ENCODE data around the gene FOXN4.

Gene FOXN4

GRCh38 chr12:109304485-109304884, 4.6 kb downstream of the FOXN4 start:
- DNase-seq: peak; percentile 60

DNA sequence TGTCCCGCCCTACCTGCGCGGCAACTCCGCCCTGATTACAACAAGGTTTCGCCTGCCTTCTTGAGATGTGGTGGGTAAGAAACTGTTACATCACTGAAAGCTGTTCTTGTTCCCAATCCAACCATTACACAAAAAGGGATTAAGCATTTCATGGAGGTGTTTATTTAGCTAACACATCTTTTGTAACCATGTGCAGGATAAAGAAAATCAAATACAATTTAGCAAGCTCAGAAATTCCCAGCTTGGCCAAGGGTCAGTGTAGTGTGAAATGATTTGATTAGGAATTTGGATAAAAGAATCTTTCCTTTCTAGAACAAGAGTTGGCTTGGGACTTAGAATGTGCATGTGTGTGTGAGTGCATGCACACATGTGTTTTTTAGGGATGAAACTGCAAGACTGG, 6.3 kb downstream of the FOXN4 start:
- no peak for DNase-seq

DNA sequence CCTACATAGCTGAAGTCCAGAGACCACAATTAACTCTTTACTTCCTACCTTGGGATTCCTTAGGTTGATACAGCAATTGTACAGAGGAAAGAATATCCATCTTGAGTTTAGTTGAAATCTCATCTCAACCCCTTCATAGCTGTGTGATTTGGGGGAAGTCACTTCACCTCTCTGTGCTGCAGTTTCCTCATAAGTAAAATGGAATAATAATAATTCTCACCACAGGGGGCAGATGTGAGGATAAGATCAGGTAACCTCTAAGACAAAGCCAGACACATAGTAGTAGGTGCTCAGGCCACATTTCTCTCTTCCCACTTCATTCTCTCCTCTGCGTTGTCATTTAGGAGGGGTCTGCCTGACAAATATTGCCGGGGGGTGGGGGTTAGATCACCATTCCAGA, 6.7 kb downstream of the FOXN4 start:
- peak; percentile 5 for DNase-seq

- DNase-seq: no peak
Measured at GRCh38 chr12:109301643-109302168, 7.4 kb downstream of the FOXN4 start.

DNA sequence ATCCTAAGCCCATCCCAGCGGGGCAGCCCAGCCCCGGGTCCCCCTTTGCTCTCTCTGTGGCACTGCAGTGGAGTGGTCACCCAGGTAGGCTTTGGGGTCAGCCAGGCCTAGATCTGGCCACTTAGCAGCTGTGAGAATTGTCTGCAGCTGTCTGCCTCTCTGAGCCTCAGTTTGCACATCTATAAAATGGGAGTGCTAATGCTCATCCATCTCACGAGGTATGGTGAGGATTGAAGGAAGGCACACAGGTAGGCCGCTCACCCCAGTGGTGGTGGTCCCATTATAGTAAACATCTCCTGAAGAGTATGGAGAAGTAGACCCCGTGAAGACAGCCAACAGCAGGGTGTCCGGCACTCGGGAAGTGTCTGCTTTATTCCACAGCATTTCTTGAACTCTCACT, 9.2 kb downstream of the FOXN4 start:
- no peak for DNase-seq

DNA sequence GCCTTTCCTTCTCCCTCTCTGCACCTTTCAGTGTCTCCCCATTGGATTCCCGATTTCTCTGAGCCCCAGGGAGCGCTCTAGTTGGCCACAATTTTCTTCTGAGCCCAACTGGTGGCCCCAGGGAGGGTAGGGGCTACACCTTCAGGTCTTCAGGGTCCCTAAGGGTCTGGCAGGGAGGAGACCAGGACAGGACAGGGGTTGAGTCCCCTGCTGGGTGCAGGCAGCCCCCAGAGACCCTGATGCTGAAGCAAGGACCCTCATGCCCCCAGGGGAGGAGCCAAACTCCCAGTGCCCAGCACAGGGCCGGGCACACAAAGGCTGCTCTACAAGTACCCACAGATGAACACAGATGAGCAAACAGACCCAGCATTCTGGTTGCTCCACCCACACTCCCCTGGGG, 12.7 kb downstream of the FOXN4 start:
- DNase-seq: no peak

- no peak for DNase-seq
Measured at GRCh38 chr12:109295764-109296425, 13.2 kb downstream of the FOXN4 start.

- no peak for DNase-seq
Measured at GRCh38 chr12:109294286-109294796, 14.7 kb downstream of the FOXN4 start.

DNA sequence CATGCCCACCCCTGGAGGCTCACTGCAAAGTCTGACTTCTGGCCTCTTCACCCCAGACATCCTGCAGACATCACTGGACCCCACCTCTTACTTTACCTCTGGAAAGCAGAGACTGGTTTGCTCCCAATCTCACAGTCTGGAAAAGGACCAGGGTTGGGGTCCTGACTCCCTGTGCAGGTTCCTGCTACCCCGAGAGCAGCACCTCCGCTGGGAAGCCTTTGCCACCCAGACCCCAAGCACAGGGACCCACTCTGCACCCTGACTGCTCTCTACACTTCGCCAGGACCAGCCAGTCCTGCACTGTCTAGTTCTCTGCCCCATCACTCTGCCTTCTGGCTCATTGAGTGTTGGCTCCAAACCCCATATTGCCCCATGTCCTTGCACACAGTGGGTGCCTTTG, 16.0 kb downstream of the FOXN4 start:
- no peak for DNase-seq

- no peak for DNase-seq
Measured at GRCh38 chr12:109292342-109292711, 16.8 kb downstream of the FOXN4 start.

DNA sequence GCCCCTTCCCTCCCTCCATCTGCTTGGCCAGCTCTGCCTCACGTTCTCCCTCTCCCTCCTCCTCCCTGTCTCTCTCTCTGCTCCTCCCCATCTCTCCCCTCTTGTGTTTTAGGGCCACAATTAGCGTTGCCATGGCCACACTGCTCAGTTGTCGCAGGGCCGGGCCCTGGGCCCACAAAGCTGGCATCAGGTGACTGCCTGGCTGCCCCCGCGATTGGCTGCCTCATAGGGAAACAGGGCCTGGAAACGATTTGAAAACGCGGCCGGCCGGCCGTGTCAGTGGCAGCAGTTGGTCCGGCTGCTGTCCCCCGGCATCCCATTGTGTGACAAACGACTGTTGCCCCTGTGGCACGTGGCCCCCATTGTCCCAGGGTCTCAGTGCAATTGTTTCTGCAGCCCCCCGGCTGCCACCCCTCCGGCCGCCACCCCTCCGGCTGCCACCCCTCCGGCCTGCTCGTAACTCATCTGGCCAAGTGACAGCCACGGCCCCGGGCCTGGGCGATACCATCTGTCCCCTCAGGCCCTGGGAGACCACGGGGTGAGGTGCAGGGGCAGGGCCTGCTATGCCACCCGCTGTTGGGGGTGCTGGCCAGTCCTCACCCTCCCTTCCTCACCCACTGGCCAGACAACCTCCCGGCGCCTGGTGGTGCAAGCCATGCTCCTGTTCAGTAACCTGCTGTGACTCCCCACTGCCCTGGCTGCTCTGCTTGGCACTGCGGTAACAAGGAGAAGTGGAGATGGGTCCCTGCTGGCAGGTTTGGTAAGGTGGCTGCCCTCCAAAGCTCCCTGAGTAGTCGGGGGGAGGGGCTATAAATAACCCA, 17.4 kb downstream of the FOXN4 start:
- peak; percentile 97 for DNase-seq

- no peak for DNase-seq
Measured at GRCh38 chr12:109291117-109291516, 18.0 kb downstream of the FOXN4 start.

GRCh38 chr12:109290061-109290460, 19.0 kb downstream of the FOXN4 start:
- no peak for DNase-seq

DNA sequence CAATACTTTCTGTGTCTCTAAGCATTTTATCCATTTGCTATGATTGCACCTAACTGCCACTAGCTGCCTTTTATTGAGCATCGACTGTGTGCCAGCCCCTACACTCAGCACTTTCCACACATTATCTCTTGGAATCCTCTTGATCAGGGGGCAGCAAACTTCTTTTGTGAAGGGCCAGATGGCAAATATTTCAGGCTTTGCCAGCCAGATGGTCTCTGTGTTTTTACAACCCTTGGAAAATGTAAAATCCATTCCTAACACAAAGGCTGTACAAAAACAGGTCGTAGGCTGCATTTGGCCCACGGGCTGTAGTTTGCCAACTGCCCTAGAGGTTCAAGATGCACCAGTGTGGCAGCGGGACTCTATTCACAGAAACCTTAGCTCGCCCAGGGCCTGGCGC, 19.5 kb downstream of the FOXN4 start:
- DNase-seq: peak; percentile 78

DNA sequence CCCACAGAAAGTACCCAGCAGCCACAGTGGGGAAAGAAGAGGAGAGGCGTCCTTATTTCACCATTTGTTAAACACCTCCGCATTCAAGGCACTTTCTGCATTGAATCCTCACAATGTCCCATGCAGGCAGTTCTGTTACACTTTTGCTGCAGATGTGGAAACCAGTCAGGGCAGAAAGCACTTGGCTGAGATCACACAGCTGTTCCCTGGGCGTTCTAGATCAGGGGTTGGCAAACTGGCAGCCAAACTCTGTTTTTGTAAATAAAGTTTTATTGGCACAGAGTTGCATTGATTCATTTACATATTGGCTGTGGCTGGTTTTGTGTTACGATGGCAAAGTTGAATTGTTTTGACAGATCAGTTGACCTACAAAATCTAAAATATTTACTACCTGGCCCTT, 20.1 kb downstream of the FOXN4 start:
- DNase-seq: peak; percentile 44

GRCh38 chr12:109288571-109288970, 20.5 kb downstream of the FOXN4 start:
- DNase-seq: no peak

GRCh38 chr12:109287811-109288469, 21.1 kb downstream of the FOXN4 start:
- no peak for DNase-seq

DNA sequence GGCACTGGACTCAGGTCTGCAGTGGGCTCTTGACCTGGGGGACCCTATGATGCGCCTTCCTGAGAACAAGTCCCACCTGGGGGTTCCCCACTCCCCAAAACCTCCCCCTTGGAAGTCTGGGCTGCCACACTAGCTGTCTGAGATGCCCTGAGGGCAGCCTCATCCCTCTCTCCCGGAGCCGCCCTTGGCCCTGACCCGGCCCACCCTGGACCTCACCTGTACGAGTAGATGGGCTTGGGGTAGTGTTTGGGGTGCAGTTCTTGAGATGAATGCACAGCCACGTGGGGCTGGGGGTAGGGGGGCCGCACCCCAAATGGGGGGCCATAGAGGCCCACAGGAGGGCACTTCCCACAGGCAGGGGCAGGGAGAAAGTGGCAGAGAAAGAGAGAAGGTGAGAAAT, 21.9 kb downstream of the FOXN4 start:
- no peak for DNase-seq

GRCh38 chr12:109286652-109287051, 22.4 kb downstream of the FOXN4 start:
- no peak for DNase-seq

- peak; percentile 8 for DNase-seq
Measured at GRCh38 chr12:109286252-109286651, 22.8 kb downstream of the FOXN4 start.

- no peak for DNase-seq
Measured at GRCh38 chr12:109284392-109284791, 24.7 kb downstream of the FOXN4 start.

- DNase-seq: no peak
Measured at GRCh38 chr12:109281452-109281851, 27.6 kb downstream of the FOXN4 start.

DNA sequence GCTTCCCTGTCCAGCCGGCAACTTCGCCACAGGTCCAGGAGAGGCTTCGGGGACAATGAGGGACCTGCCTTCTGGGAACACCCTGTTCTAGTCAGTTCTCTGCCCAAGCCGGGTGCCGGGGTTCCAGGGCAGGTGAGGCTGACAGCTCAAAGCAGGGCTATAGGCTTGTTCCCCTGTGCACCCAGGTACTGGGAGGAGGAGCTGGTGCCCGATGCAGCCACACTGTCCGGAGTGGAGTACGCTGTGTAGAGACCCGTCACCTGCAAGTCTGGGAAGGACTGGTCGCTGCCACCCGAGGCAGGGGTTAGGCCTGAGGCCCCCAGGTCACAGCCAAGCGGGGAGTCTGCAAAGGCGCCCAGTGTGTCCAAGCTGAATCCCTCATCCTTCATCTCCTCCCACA, 29.6 kb downstream of the FOXN4 start:
- no peak for DNase-seq

GRCh38 chr12:109278912-109279311, 30.2 kb downstream of the FOXN4 start:
- no peak for DNase-seq
